DND-41 (cell line): ENCODE data around the gene NPPA.

Experiments
- EZH2 ChIP-seq: IDR thresholded peaks from 3 replicates; pipeline ENCODE4 v1.6.1; 2012; ENCODE audit warnings: borderline replicate concordance, low read depth, mild to moderate bottlenecking, moderate library complexity, low read length, inconsistent platforms; ENCODE audit not compliant: severe bottlenecking
- TF ChIP-seq, protein P1 (sequence below): IDR thresholded peaks from 2 replicates; pipeline ENCODE4 v1.5.1; 2012; ENCODE audit warnings: borderline replicate concordance, low read length, moderate library complexity, mild to moderate bottlenecking; ENCODE audit not compliant: poor library complexity, severe bottlenecking; ENCODE audit errors: extremely low read depth

DNA sequence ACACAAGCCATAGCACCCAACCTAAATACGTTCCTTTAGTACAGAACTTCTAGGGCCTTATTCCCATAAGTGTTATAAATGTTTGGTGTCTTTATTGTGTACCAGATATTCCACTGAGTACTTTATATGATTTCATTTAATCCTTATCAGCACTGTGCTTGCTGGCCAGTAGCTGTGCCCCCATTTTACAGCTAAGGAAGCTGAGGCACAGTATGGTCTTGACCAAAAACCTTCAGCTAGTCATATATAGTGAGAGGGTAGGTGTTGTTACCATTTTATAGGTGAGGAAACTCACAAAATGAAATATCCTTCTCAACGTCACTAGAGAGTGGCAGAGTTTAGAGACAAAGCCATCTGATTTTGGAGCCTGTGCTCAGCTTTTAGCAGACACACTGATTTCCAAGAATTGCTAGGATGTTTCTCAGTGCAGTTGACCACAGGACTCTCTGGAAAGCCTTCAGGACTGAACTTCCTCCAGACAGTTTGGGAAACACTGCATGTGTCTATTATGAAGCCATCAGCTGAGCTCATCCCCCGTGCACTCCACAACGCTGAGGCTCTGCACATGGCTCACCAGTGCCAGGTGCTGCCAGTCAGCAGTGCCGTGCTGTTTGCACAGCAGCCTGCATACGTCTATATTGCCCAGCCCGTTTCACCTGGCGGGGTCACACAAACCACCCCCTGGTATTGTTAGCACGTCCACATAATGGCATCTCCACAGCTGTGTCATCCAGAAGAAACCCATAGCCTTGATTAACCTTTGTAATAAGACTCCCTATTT lies 15.4 kb downstream of the NPPA start:
- no peak for TF ChIP-seq EZH2
- TF ChIP-seq, protein P1, sequence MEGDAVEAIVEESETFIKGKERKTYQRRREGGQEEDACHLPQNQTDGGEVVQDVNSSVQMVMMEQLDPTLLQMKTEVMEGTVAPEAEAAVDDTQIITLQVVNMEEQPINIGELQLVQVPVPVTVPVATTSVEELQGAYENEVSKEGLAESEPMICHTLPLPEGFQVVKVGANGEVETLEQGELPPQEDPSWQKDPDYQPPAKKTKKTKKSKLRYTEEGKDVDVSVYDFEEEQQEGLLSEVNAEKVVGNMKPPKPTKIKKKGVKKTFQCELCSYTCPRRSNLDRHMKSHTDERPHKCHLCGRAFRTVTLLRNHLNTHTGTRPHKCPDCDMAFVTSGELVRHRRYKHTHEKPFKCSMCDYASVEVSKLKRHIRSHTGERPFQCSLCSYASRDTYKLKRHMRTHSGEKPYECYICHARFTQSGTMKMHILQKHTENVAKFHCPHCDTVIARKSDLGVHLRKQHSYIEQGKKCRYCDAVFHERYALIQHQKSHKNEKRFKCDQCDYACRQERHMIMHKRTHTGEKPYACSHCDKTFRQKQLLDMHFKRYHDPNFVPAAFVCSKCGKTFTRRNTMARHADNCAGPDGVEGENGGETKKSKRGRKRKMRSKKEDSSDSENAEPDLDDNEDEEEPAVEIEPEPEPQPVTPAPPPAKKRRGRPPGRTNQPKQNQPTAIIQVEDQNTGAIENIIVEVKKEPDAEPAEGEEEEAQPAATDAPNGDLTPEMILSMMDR, result no peak
